Measurements from ENCODE around the gene MRPS18A. TPM values are rescaled to one million over a fixed set of nuclear protein-coding genes. Genes with fewer than 3 reads are reported as not detected.
A peak's percentile ranks its signal among the peaks of the same experiment; 100 is the strongest.
"Not testable (repeated sequence)": the region's sequence is repeated elsewhere in the genome, so short reads cannot be mapped to it uniquely, and the experiment has no call there.

Gene MRPS18A
- total RNA-seq, 4 donors from 2014 or later = 30.3 to 54.7 (median 42.5) TPM

DNA sequence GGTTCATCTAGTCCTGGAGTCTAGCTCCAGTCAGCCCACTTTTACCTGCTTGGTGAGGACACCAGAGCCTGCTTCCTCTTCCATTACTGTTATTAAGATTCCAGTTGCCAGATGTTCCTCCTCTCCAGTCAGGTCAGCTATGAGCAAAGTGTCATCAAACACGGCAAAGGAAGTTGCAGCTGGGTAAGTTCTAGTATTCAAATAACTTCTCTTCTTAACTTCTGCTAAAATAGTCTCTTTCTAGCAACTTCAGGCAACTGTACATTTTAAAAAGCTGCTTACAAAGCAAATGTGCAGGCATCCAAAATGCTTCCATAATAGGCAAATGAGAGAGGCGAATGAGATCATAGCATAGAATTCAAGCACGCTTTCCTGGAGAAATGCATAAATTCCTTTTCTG is 18.4 kb upstream of the MRPS18A start:
- TF ChIP-seq CTCF (IDR thresholded peaks at IDR 0.05) = no peak
- ATAC-seq (ENCODE audit: low FRiP score) = no peak
- no peak for DNase-seq (ENCODE audit: low spot score)

GRCh38 chr6:43703512-43704429 is 16.2 kb upstream of the MRPS18A start:
- DNase-seq (ENCODE audit: low spot score) (no peak), ATAC-seq (ENCODE audit: low FRiP score) (no peak)
- no peak for TF ChIP-seq CTCF (IDR thresholded peaks at IDR 0.05)

GRCh38 chr6:43702534-43703440 is 15.2 kb upstream of the MRPS18A start:
- DNase-seq (ENCODE audit: low spot score) (peak; percentile 80), ATAC-seq (ENCODE audit: low FRiP score) (peak; percentile 96)
- TF ChIP-seq CTCF (IDR thresholded peaks at IDR 0.05) = no peak

DNA sequence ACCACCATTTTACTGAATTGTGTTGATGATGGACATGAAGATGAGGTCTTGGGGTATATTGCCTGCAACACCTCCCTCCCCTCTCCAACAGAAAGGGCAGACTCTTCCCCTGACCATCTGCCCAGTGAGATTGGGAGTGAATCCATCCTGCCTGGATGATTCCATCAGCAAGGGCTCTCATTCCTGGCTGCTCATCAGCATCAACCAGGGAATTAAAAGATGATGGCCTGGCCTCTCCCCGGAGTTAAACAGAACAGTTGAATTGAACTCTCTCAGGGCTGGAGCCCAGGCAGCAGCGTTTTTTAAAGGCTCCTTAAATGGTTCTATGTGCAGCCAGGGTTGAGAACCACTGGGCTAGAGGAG is 14.6 kb upstream of the MRPS18A start:
- no peak for ATAC-seq (ENCODE audit: low FRiP score)
- TF ChIP-seq CTCF (IDR thresholded peaks at IDR 0.05) = no peak
- DNase-seq (ENCODE audit: low spot score) = no peak

DNA sequence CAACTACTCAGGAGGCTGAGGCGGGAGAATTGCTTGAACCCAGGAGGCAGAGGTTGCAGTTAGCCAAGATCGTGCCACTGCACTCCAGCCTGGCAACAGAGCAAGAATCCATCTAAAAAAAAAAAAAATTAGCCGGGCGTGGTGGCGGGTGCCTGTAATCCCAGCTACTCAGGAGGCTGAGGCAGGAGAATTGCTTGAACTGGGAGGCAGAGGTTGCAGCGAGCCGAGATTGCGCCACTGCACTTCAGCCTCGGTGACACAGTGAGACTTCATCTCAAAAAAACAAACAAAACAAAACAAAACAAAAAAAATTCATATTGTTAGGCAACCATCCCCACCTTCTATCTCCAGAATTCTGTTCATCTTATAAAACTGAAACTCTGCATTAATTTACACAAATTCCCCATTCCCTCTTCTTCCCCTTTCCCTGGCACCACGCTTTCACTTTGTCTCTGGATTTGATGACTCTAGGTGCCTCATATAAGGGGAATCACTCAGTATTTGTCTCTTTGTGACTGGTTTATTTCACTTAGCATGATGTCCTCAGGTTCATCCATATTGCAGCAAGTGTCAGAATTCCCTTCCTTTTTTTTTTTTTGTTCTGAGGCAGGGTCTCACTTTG is 13.5 kb upstream of the MRPS18A start:
- ATAC-seq (ENCODE audit: low FRiP score); DNase-seq (ENCODE audit: low spot score): not testable (repeated sequence)

DNA sequence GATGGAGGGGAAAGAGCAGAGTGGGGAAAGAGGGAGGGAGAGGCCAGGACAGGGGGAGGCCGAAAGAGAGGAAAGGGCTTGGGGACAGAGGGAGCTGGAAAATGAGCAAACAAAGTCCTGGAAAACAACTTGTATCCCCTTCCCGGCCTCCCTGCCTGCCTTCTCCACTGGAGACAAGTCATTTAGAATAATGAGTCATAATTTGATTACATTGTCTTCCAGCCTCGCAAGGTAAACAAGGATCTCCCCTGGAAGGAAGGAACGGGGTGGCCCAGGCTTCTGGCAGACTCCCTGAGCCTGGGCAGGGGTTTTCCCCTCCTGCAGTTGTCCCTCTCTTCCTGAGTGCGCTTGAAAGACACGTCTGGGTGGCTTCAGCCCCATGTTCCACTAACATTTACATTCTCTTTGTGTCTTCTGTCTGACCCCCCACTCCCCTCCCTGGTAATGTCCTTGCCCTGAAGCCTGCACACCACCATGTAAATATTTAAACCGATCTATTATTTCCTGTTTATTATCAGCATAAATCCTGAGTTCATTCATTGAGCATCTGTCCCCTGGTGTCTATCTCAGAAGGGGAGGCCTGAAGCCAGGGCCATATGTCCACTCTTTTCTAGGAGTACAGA is 12.1 kb upstream of the MRPS18A start:
- ATAC-seq (ENCODE audit: low FRiP score) = no peak
- TF ChIP-seq CTCF (IDR thresholded peaks at IDR 0.05) = no peak
- no peak for DNase-seq (ENCODE audit: low spot score)
